HG02571 (cell line): Measurements from ENCODE around the gene ELMO3.

Experiments used
- ATAC-seq: cut with Tn5 transposase; IDR thresholded peaks from one replicate; pipeline ENCODE4 v1.9.1; 2021; ENCODE audit warnings: mild to moderate bottlenecking, moderate library complexity; ENCODE audit not compliant: unreplicated experiment

ELMO3 gene

GRCh38 chr16:67196881-67197280, 2.0 kb upstream of the ELMO3 start:
- no peak for ATAC-seq

DNA sequence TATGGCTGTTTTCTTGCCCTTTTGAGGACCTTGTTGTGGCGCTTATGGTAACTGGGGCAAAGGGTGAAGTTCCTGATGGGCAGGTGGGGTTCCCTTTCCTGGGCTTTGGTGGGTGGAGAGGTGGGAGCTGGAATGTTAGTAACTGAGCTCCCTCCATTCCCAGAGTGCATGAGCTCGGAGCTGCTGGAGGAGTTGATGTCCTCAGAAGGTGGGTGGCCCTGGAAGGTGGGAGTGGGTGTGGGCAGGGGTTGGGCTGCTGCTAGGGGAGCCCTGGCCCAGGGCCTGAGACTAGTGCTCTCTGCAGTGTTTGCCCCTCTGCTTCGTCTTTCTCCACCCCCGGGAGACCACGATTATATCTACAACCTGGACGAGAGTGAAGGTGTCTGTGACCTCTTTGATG, 1.2 kb upstream of the ELMO3 start:
- ATAC-seq: no peak

- ATAC-seq: no peak
These were observed 645 bp upstream of the ELMO3 start for GRCh38 chr16:67198238-67198734.

- ATAC-seq: no peak
These were observed 872 bp downstream of the ELMO3 start for GRCh38 chr16:67199808-67200198.

- ATAC-seq: no peak
These were observed 1.6 kb downstream of the ELMO3 start for GRCh38 chr16:67200491-67200890.

DNA sequence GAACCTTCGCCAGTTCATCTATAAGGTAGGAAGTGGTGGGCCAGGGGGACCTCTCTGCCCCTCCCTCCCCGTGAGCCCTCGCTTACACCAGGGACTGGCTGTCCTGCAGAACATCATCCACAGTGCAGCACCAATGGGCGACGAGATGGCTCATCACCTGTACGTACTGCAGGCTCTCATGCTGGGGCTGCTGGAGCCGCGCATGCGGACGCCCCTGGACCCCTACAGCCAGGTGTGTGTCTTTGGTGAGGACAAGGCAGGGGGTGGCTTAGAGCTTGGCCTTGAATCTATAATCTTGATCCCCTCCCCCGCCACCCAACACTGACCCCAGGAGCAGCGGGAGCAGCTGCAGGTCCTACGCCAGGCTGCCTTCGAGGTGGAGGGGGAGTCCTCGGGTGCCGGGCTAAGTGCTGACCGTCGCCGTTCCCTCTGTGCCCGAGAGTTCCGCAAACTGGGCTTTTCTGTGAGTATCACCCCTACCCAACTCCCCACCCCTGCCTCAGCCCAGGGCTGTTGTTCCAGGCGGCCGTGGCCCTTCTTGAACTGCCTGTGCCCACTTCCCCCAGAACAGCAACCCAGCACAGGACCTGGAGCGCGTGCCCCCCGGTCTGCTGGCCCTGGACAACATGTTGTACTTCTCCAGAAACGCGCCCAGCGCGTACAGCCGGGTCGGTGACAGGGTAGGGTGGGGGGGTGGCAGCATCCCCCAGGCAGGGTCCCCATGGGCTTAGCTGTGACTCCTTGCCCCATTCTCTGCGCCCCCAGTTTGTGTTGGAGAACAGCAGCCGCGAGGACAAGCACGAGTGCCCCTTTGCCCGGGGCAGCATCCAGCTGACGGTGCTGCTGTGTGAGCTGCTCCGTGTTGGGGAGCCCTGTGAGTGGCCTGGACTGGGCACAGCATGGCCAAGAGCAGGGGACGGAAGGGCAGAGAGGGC, 2.7 kb downstream of the ELMO3 start:
- no peak for ATAC-seq

DNA sequence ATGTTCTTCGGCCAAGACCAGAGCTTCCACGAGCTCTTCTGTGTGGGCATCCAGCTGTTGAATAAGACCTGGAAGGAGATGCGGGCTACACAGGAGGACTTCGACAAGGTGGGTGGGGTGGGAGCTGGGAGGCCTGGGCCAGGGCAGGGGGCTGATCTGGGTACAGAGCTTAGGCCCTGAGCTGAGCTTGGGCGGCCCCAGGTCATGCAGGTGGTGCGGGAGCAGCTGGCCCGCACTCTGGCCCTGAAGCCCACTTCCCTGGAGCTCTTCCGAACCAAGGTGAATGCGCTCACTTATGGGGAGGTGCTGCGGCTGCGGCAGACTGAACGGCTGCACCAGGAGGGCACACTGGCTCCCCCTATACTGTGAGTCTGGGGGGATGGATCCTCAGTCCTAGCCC, 3.5 kb downstream of the ELMO3 start:
- no peak for ATAC-seq

DNA sequence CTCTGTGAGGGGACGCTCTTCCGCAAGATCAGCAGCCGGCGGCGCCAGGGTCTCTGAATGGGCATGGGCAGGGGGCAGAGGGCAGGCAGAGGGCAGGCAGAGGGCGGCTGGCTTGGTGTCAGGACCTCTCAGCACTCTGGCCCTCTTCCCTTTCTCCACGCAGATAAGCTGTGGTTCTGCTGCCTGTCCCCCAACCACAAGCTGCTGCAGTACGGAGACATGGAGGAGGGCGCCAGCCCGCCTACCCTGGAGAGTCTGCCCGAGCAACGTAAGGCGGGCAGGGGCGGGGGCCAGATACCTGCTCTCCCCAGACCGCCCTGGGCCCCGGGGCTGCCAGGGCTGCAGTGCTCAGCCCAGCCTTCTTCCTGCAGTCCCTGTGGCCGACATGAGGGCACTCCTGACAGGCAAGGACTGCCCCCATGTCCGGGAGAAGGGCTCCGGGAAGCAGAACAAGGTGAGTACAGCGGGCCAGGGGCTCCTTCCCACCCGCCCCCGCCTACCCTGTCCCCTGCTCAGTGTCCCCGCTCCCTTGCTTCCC, 4.1 kb downstream of the ELMO3 start:
- no peak for ATAC-seq

GRCh38 chr16:67204076-67204475, 5.1 kb downstream of the ELMO3 start:
- ATAC-seq: no peak

DNA sequence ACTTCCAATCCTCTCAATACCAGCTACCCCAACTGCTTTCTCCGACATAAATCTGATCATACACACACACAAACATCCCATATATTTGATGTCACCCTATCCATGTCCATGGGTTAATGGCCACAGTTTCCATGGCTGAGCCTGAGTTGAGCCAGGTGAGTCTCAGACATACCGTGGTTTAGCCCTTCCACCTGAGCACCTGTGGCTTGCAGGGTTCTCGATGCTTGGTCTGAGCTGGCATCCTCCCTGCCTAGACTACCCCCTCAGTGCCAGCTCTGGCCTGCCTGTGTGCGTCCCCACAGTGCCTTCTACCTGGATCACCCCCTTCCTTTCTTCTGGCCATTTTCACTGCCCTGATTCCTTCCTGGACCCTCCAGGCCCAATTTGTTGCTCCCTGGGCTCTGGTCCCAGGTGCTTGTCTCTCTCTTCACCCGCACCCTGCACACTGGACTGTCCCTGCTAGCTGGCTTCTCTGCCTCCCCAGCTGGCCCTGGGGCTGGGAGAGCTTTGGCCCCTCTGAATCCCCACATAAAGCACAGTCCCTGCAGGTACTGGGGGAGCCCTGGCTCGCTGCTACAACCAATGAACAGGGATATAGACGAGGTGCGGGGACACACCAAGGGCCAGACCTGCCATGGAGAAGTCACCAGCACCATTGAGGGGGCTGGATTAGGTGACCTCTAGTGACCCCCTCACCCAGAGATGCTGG, 7.4 kb downstream of the ELMO3 start:
- ATAC-seq: no peak

DNA sequence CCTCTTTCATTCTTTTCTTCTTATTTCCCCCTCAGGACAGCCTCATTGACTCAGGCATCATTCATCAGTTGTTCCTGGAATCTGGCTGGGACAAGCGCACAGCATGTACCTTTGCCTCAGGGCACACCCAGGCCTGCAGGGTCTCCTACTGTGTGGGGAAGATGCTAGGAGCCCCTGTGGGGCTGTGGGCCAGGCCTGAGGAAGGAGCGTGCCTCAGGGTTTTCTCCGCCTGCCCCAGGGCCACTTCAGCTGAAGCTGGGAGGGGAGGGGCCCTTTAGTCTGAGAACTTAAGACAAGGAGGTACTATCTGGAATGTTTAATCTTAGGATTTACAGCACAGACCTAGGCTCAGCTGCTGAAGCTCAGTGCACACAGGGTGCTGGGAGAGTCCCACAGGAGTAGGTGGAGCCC, 7.9 kb downstream of the ELMO3 start:
- ATAC-seq: no peak

DNA sequence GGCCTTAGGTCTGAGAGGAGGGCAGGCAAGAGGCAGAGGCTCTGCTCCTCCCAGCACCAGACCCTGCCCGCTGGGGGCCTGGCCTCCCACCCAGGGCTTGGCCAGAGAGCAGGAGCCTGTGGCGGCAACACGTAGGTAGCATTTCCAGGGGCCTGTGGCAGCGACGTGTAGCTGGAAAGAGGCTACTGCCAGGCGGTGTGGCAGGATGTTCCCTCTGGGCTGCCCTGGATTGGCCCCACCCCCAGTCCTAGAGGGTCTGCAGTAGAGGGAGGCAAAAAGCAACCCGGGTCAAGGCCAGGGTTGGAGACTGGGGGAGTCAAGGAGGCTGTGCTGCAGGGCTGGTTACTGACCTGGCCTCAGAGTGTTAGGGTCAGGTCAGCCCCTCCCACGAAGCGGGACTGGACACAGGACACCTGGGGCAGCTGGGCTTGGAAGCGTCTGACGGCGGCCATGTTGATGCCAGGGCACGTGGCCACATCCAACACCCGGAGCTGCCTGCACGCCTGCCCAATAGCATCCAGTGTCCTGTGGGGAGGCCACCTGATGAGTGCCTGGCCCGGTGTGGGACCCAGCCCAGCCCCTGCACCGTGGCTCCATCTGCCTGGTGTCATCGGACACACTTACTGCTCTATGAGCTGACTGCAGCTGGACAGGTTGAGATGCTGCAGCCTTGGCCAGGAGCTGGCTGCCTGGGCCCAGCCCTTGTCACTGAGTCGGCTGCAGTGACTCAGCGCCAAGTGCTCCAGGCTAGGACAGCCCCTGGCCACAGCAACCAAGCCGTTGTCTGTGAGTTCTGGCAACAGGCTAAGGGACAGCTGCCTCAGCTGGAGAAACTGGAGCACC, 8.5 kb downstream of the ELMO3 start:
- no peak for ATAC-seq

- ATAC-seq: no peak
These were observed 9.4 kb downstream of the ELMO3 start for GRCh38 chr16:67208154-67208896.

GRCh38 chr16:67209565-67209964, 10.6 kb downstream of the ELMO3 start:
- no peak for ATAC-seq

DNA sequence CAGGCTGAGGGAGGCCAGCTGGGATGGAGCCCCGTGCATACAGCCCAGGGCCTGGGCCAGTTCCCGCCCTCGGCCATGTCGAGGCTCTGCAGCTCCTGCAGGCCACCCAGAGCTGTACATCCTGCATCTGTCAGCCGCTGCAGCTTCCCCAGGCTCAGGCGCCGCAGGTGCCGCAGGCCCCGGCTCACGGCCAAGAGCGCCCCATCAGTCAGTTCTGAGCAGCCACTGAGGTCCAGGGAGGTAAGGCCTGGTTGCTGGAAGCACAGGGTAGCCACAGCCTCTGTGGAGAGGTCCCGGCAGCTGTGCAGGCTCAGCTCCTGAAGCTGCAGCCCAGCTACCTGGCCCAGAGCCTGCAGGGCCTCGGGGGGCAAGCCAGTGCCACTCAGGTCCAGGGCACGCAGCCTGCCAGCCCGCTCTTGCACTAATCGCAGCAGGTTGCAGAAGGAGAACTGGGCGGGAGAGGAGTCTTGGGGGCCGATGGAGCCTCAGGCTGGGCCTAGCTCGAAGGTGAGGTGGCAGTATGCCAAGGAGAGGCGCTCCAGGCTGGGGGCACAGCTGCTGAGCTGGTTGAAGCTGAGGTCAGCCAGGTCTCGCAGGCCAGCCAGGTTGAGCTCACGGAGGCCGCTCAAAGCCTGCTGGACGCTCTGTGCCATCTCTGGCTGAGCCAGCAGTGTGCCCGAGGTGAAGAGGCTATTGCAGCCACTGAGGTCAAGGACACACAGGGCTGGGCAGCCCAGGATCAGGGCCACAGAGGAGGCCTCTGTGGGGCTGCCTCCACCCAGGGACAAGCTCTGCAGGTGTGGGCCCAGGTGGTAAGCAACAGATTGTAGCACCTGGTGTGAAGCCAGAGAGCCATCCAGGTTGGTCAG, 11.4 kb downstream of the ELMO3 start:
- ATAC-seq: no peak

- no peak for ATAC-seq
These were observed 12.7 kb downstream of the ELMO3 start for GRCh38 chr16:67211674-67212073.

- ATAC-seq: no peak
These were observed 13.8 kb downstream of the ELMO3 start for GRCh38 chr16:67212766-67213165.

DNA sequence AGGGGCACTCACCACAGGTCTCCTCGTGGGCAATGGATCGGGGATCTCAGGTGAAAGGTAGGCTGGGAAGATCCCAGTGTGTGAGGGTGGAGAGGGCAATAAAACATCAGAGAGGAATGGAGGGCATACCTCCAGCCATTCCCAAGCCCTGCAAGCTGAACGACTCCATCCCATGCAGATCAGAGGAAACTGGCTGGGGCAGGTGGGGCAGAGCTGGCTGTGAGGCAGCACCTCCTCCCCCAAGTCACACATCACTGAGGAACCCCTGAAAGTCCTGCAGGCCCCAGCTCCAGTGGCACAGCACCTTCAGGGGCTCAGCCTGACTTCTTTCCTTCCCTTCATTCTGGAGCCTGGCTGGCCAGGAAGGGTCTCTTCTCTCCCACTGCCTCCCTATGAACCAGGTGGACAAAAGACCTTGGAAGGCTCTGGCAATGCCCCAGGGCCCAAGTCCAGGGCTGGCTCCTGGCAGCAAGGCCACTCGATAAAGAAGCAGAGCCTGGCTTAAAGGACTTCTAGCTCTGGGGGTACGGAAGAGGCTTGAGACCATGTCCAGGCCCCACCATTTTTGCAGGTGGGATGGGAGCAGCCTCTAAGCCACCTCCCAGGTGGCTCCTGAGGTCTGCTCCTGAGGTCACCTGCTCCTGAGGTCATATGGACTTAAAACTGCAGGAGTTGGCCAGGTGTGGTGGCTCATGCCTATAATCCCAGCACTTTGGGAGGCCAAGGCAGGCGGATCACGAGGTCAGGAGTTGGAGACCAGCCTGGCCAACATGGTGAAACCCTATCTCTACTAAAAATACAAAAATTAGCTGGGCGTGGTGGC, 14.5 kb downstream of the ELMO3 start:
- no peak for ATAC-seq
